IPS-15b (cell line): ENCODE data around the gene FBXO24.
"Not testable (repeated sequence)": the region's sequence is repeated elsewhere in the genome, so short reads cannot be mapped to it uniquely, and the experiment has no call there.

ENCODE experiments used
- H3K27me3 ChIP-seq: one replicate; pipeline ENCODE4 v1.6.1; 2013; ENCODE audit warnings: low read length; ENCODE audit not compliant: control insufficient read depth, insufficient read depth
- H3K36me3 ChIP-seq: one replicate; pipeline ENCODE4 v1.6.1; 2013; ENCODE audit warnings: low read length; ENCODE audit not compliant: control insufficient read depth, insufficient read depth
- H3K4me1 ChIP-seq: one replicate; pipeline ENCODE4 v1.6.1; 2013; ENCODE audit warnings: mild to moderate bottlenecking, low read length; ENCODE audit not compliant: control insufficient read depth, insufficient read depth
- H3K4me3 ChIP-seq: one replicate; pipeline ENCODE4 v1.5.1; 2013; ENCODE audit warnings: low read depth, low read length
- H3K9ac ChIP-seq: one replicate; pipeline ENCODE4 v1.6.1; 2013; ENCODE audit warnings: low read depth, mild to moderate bottlenecking, low read length
- H3K9me3 ChIP-seq: one replicate; pipeline ENCODE4 v1.6.1; 2013; ENCODE audit warnings: mild to moderate bottlenecking, low read length; ENCODE audit not compliant: control insufficient read depth, insufficient read depth

Gene FBXO24

GRCh38 chr7:100545360-100546128, 40.6 kb upstream of the FBXO24 start:
- Histone ChIP-seq H3K4me3 (no peak overlapping the region), H3K9me3 (no peaks in the 10 kb centered on the region), H3K4me1 (peaks cover 33% of the 10 kb centered on the region), H3K9ac (no peak overlapping the region), H3K36me3 (no peaks in the 10 kb centered on the region), H3K27me3 (no peaks in the 10 kb centered on the region)

GRCh38 chr7:100546129-100546925, 39.8 kb upstream of the FBXO24 start:
- Histone ChIP-seq H3K9ac (no peak overlapping the region), H3K36me3 (no peaks in the 10 kb centered on the region), H3K4me3 (no peak overlapping the region), H3K9me3 (no peaks in the 10 kb centered on the region), H3K27me3 (no peaks in the 10 kb centered on the region), H3K4me1 (peaks cover 29% of the 10 kb centered on the region)

GRCh38 chr7:100546926-100547800, 39.0 kb upstream of the FBXO24 start:
- H3K27me3 ChIP-seq: no peaks in the 10 kb centered on the region
- H3K36me3 ChIP-seq: no peaks in the 10 kb centered on the region
- peaks cover 29% of the 10 kb centered on the region for H3K4me1 ChIP-seq
- no peaks in the 10 kb centered on the region for H3K9me3 ChIP-seq
- no peak overlapping the region for H3K4me3 ChIP-seq
- H3K9ac ChIP-seq: no peak overlapping the region

- H3K9me3 ChIP-seq: no peaks in the 10 kb centered on the region
- H3K36me3 ChIP-seq: peaks cover under 1% of the 10 kb centered on the region
- no peak overlapping the region for H3K9ac ChIP-seq
- no peaks in the 10 kb centered on the region for H3K27me3 ChIP-seq
- peaks cover 24% of the 10 kb centered on the region for H3K4me1 ChIP-seq
- H3K4me3 ChIP-seq: no peak overlapping the region
Observed at GRCh38 chr7:100547872-100548271, 38.3 kb upstream of the FBXO24 start.

- H3K4me3 ChIP-seq, H3K36me3 ChIP-seq, H3K9ac ChIP-seq, H3K27me3 ChIP-seq, H3K9me3 ChIP-seq: not testable (repeated sequence)
- peaks cover 21% of the 10 kb centered on the region for H3K4me1 ChIP-seq
Observed at GRCh38 chr7:100548446-100548845, 37.7 kb upstream of the FBXO24 start.

GRCh38 chr7:100552532-100552931, 33.6 kb upstream of the FBXO24 start:
- no peaks in the 10 kb centered on the region for H3K4me1 ChIP-seq
- no peaks in the 10 kb centered on the region for H3K9me3 ChIP-seq
- peaks cover 11% of the 10 kb centered on the region for H3K36me3 ChIP-seq
- H3K4me3 ChIP-seq: no peak overlapping the region
- H3K9ac ChIP-seq: no peak overlapping the region
- no peaks in the 10 kb centered on the region for H3K27me3 ChIP-seq

- no peaks in the 10 kb centered on the region for H3K4me1 ChIP-seq
- no peak overlapping the region for H3K9ac ChIP-seq
- no peak overlapping the region for H3K4me3 ChIP-seq
- H3K36me3 ChIP-seq: peaks cover 11% of the 10 kb centered on the region
- no peaks in the 10 kb centered on the region for H3K27me3 ChIP-seq
- H3K9me3 ChIP-seq: no peaks in the 10 kb centered on the region
Observed at GRCh38 chr7:100553032-100553431, 33.1 kb upstream of the FBXO24 start.

- Histone ChIP-seq H3K9ac (no peak overlapping the region), H3K27me3 (no peaks in the 10 kb centered on the region), H3K4me3 (no peak overlapping the region), H3K9me3 (no peaks in the 10 kb centered on the region), H3K4me1 (no peaks in the 10 kb centered on the region), H3K36me3 (peaks cover 11% of the 10 kb centered on the region)
Observed at GRCh38 chr7:100555701-100556100, 30.4 kb upstream of the FBXO24 start.

GRCh38 chr7:100556541-100556940, 29.6 kb upstream of the FBXO24 start:
- Histone ChIP-seq H3K9ac (no peak overlapping the region), H3K4me3 (no peak overlapping the region), H3K4me1 (no peaks in the 10 kb centered on the region), H3K27me3 (no peaks in the 10 kb centered on the region), H3K9me3 (no peaks in the 10 kb centered on the region), H3K36me3 (peaks cover 11% of the 10 kb centered on the region)

- Histone ChIP-seq H3K9me3 (no peaks in the 10 kb centered on the region), H3K4me1 (peaks cover 2% of the 10 kb centered on the region), H3K4me3 (no peak overlapping the region), H3K36me3 (peaks cover 15% of the 10 kb centered on the region), H3K27me3 (no peaks in the 10 kb centered on the region), H3K9ac (no peak overlapping the region)
Observed at GRCh38 chr7:100559127-100559526, 27.0 kb upstream of the FBXO24 start.

GRCh38 chr7:100561491-100562194, 24.5 kb upstream of the FBXO24 start:
- H3K27me3 ChIP-seq: no peaks in the 10 kb centered on the region
- peaks cover 3% of the 10 kb centered on the region for H3K4me1 ChIP-seq
- H3K9me3 ChIP-seq: no peaks in the 10 kb centered on the region
- H3K36me3 ChIP-seq: peaks cover 16% of the 10 kb centered on the region
- no peak overlapping the region for H3K9ac ChIP-seq
- H3K4me3 ChIP-seq: no peak overlapping the region
